Keratinocyte (primary cell): ENCODE results near the gene SLBP. TPM values are rescaled to one million over a fixed set of nuclear protein-coding genes. Genes with fewer than 3 reads are reported as not detected.
A peak's percentile ranks its signal among the peaks of the same experiment; 100 is the strongest.

ENCODE experiments used
- DNase-seq: peaks from one replicate; pipeline ENCODE4 v3.0.0-alpha.2; 2011; ENCODE audit warnings: low read depth, missing footprints, low spot score
- FAIRE-seq: peaks from 2 replicates; lab custom pipeline; 2011; peaks lifted over from hg19 to GRCh38; lab: Jason Lieb, UNC
- H2AFZ ChIP-seq: 2 replicates; pipeline ENCODE4 v1.6.0; 2012; ENCODE audit warnings: low read length, control low read depth, inconsistent platforms; ENCODE audit not compliant: control insufficient read depth
- H3K27ac ChIP-seq: 2 replicates; pipeline ENCODE4 v1.5.1; 2011; ENCODE audit warnings: low read length; ENCODE audit not compliant: control insufficient read depth, insufficient read depth
- H3K27me3 ChIP-seq: 3 replicates; pipeline ENCODE4 v1.6.0; 2011; ENCODE audit warnings: low read length; ENCODE audit not compliant: control insufficient read depth, insufficient read depth; ENCODE audit errors: extremely low read depth
- H3K36me3 ChIP-seq, 2 experiments: 2 replicates in 1 of 2; 3 replicates in 1 of 2; pipeline ENCODE4 v1.5.1; 2011; ENCODE audit warnings: low read length in 2 of 2, mild to moderate bottlenecking in 1 of 2; ENCODE audit not compliant: control insufficient read depth in 2 of 2, insufficient read depth in 2 of 2; ENCODE audit errors: extremely low read depth in 1 of 2
- H3K4me1 ChIP-seq: 3 replicates; pipeline ENCODE4 v1.5.1; 2011; ENCODE audit warnings: low read length; ENCODE audit not compliant: control insufficient read depth, insufficient read depth; ENCODE audit errors: extremely low read depth
- H3K4me2 ChIP-seq: 3 replicates; pipeline ENCODE4 v1.6.0; 2011; ENCODE audit warnings: low read depth, low read length; ENCODE audit not compliant: control insufficient read depth, insufficient read depth; ENCODE audit errors: extremely low read depth
- H3K4me3 ChIP-seq, 3 experiments: fragments of 200-600 bp in 1 of 3; sonication (generic) in 1 of 3; 2 replicates in 2 of 3; 3 replicates in 1 of 3; pipeline ENCODE4 v1.5.1; 2011 to 2016; ENCODE audit warnings: low read length in 3 of 3, mild to moderate bottlenecking in 3 of 3, control low read depth in 2 of 3, inconsistent platforms in 1 of 3, low read depth in 1 of 3, mixed read lengths in 1 of 3, mixed run types in 1 of 3, moderate library complexity in 1 of 3; ENCODE audit not compliant: control insufficient read depth in 2 of 3, insufficient read depth in 2 of 3; ENCODE audit errors: extremely low read depth in 1 of 3
- H3K79me2 ChIP-seq: 2 replicates; pipeline ENCODE4 v1.6.0; 2012; ENCODE audit warnings: low read length; ENCODE audit not compliant: control insufficient read depth, insufficient read depth
- H3K9ac ChIP-seq: 3 replicates; pipeline ENCODE4 v1.6.0; 2011; ENCODE audit warnings: low read length; ENCODE audit not compliant: control insufficient read depth, insufficient read depth; ENCODE audit errors: extremely low read depth
- H3K9me1 ChIP-seq: 3 replicates; pipeline ENCODE4 v1.6.0; 2011; ENCODE audit warnings: low read length; ENCODE audit not compliant: control insufficient read depth, insufficient read depth; ENCODE audit errors: extremely low read depth
- H3K9me3 ChIP-seq: 2 replicates; pipeline ENCODE4 v1.5.1; 2012; ENCODE audit warnings: low read depth, low read length; ENCODE audit not compliant: control insufficient read depth
- H4K20me1 ChIP-seq: 3 replicates; pipeline ENCODE4 v1.6.0; 2011; ENCODE audit warnings: low read length; ENCODE audit not compliant: control insufficient read depth, insufficient read depth; ENCODE audit errors: extremely low read depth
- EZH2 ChIP-seq: IDR thresholded peaks from one replicate; pipeline ENCODE4 v1.6.1; 2012; ENCODE audit warnings: inconsistent platforms, mild to moderate bottlenecking, low read length, moderate library complexity
- dilution Hi-C: fragments of 300-500 bp; cut with MboI; formaldehyde crosslinking; loops from one replicate; pipeline ENCODE4 v1.7.0; 2020; ENCODE audit warnings: low sequenced_read_pairs; ENCODE audit not compliant: extremely low pct_ligation_motif_present
- polyA plus RNA-seq, 5 experiments: library from polyadenylated mRNA; depleted of rRNA in 3 of 5; stranded (reverse) in 3 of 5; stranded (forward) in 1 of 5; unstranded in 1 of 5; fragments of >200 nt; gene quantifications; 1 replicate in 1 of 5; 2 replicates in 3 of 5; 3 replicates in 1 of 5; pipeline versions ENCODE4 v1.2.1 to v1.2.3, GENCODE V29; 2011 to 2012; ENCODE audit warnings: missing spikeins in 2 of 5, low read depth in 1 of 5, low replicate concordance in 1 of 5
- TF ChIP-seq, protein P1 (sequence below), 3 experiments: IDR thresholded peaks in 1 of 3; conservative IDR thresholded peaks in 1 of 3; optimal IDR thresholded peaks in 1 of 3; 2 replicates in 2 of 3; 3 replicates in 1 of 3; pipeline versions ENCODE3 to v1.5.1; 2011; ENCODE audit warnings: low read length in 3 of 3, mild to moderate bottlenecking in 3 of 3, moderate library complexity in 2 of 3, control low read depth in 1 of 3, inconsistent platforms in 1 of 3; ENCODE audit not compliant: insufficient read depth in 2 of 3; ENCODE audit errors: extremely low read depth in 1 of 3

Gene SLBP
- polyA plus RNA-seq, 1 donor (not counting 4 experiments of a cell fraction or from before 2014, with no cell fraction given) = 90.6 TPM

DNA sequence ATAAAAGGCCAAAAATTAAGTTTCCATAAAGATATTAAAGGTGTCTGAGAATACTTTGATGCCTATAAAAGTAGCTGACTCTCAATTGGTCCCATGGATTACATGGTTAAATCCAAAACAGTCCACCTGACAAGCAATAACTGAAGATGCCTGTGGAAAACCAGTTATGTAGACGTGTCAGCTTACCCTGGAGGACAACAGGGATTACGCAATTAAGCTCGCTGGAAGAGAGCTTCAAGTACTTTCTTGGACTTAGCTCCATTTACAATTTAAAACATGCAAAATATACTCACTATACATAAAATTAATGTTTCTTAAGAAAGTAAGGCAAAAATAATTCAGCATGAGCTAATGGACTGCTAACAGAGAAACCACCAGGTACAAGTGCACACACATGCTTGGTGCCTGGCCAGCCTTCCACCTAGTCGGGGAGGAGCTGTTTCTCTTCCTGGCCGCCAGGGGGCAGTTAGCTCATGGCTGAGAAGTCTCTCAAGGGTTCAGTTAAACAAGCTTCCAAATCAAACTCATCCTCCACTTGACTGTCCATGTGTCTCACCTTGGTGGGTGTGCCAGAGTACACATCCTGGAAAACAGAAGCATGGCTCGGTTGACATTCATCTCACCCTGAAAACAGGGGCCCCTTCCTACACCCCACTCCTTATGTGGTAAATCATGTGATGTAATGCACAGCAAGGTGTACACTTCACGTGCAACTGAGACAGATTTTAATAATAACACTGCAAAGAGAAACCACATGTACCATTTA is 18.8 kb downstream of the SLBP start:
- H3K4me2 ChIP-seq = no peak overlapping the region
- H3K9me3 ChIP-seq = no peaks in the 10 kb centered on the region
- H3K4me3 ChIP-seq = no peak overlapping the region
- no peaks in the 10 kb centered on the region for H3K27me3 ChIP-seq
- peaks cover 40 to 41% of the 10 kb centered on the region in 2 experiments for H3K36me3 ChIP-seq
- H3K4me1 ChIP-seq = no peaks in the 10 kb centered on the region
- no peaks in the 10 kb centered on the region for H3K79me2 ChIP-seq
- H3K27ac ChIP-seq = peak overlapping the region; percentile 18
- peaks cover 3% of the 10 kb centered on the region for H4K20me1 ChIP-seq
- no peak overlapping the region for H2AFZ ChIP-seq
- peak; percentile 62 for DNase-seq
- dilution Hi-C loops = no loop called here
- no peak overlapping the region for H3K9ac ChIP-seq
- H3K9me1 ChIP-seq = no peaks in the 10 kb centered on the region
- TF ChIP-seq, protein P1, sequence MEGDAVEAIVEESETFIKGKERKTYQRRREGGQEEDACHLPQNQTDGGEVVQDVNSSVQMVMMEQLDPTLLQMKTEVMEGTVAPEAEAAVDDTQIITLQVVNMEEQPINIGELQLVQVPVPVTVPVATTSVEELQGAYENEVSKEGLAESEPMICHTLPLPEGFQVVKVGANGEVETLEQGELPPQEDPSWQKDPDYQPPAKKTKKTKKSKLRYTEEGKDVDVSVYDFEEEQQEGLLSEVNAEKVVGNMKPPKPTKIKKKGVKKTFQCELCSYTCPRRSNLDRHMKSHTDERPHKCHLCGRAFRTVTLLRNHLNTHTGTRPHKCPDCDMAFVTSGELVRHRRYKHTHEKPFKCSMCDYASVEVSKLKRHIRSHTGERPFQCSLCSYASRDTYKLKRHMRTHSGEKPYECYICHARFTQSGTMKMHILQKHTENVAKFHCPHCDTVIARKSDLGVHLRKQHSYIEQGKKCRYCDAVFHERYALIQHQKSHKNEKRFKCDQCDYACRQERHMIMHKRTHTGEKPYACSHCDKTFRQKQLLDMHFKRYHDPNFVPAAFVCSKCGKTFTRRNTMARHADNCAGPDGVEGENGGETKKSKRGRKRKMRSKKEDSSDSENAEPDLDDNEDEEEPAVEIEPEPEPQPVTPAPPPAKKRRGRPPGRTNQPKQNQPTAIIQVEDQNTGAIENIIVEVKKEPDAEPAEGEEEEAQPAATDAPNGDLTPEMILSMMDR (optimal IDR thresholded peaks at IDR 0.05 in 1 of 3, IDR thresholded peaks at IDR 0.05 in 1 of 3, conservative IDR thresholded peaks at IDR 0.05 in 1 of 3; ENCODE audit: extremely low read depth in 1 of 3, insufficient read depth in 2 of 3, low read length in 3 of 3) = peak; percentile 92 to 99 (median 96)
- no peak for TF ChIP-seq EZH2
- peak; percentile 81 for FAIRE-seq

DNA sequence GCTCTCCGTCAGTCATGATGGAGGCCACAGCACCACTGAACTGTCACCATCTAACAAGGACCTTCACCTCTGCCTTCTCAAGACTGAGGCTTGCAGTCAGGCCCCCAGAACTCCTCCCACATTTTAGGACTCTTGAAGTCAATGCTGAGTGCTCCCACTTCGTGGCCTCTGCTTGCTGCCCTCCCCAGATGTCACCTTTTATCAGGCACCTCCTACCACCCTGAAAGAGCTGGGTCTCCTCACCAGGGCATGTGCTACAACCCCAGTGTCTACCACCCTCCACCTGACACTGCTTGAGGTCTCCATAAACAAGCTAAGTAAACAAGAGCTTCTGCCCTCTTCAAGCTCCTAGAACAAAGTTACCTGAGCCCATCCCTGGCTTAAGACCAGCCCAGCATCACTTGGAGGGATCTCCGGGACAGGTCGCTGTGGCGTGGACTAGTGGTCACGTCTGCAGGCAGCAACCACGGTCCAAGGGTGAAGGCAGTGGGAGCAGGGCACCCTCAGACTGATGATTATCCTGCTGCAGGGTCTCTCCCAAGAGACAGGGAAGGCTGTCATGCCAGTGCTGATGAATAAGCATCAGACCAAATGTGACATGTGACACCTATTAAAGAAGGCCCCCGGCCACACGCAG is 20.3 kb downstream of the SLBP start:
- H4K20me1 ChIP-seq = peaks cover 3% of the 10 kb centered on the region
- H3K36me3 ChIP-seq = peaks cover 39 to 41% of the 10 kb centered on the region in 2 experiments
- H2AFZ ChIP-seq = no peak overlapping the region
- H3K4me3 ChIP-seq = no peak overlapping the region
- DNase-seq (no peak), FAIRE-seq (no peak)
- H3K4me1 ChIP-seq = no peaks in the 10 kb centered on the region
- no peaks in the 10 kb centered on the region for H3K9me3 ChIP-seq
- H3K9me1 ChIP-seq = no peaks in the 10 kb centered on the region
- no peak overlapping the region for H3K4me2 ChIP-seq
- H3K9ac ChIP-seq = no peak overlapping the region
- no peak overlapping the region for H3K27ac ChIP-seq
- TF ChIP-seq, protein P1 (optimal IDR thresholded peaks at IDR 0.05 in 1 of 3, IDR thresholded peaks at IDR 0.05 in 1 of 3, conservative IDR thresholded peaks at IDR 0.05 in 1 of 3; ENCODE audit: extremely low read depth in 1 of 3, insufficient read depth in 2 of 3, low read length in 3 of 3) = no peak
- no peak for TF ChIP-seq EZH2
- no peaks in the 10 kb centered on the region for H3K27me3 ChIP-seq
- no peaks in the 10 kb centered on the region for H3K79me2 ChIP-seq
- dilution Hi-C loops = no loop called here
